DOHH2 (cell line): ENCODE results near the gene PRKCD.

Experiments used
- H3F3A ChIP-seq: fragments of 200-600 bp; sonication (generic), shearing (Covaris generic); 2 replicates; pipeline ENCODE4 v1.6.0; 2016; ENCODE audit warnings: antibody characterized with exemption, mild to moderate bottlenecking; ENCODE audit not compliant: control insufficient read depth, insufficient read depth
- H3K27ac ChIP-seq: fragments of 200-600 bp; sonication (generic); 2 replicates; pipeline ENCODE4 v1.5.1; 2014; ENCODE audit warnings: low read depth, mild to moderate bottlenecking, low read length, moderate library complexity
- H3K27me3 ChIP-seq: fragments of 200-600 bp; sonication (generic); 2 replicates; pipeline ENCODE4 v1.6.1; 2014; ENCODE audit warnings: mild to moderate bottlenecking, low read length, mixed read lengths; ENCODE audit not compliant: control insufficient read depth
- H3K36me3 ChIP-seq: fragments of 200-600 bp; sonication (generic); 2 replicates; pipeline ENCODE4 v1.6.1; 2014; ENCODE audit warnings: mild to moderate bottlenecking, low read length, moderate library complexity, mixed read lengths; ENCODE audit not compliant: control insufficient read depth
- H3K4me1 ChIP-seq: fragments of 200-600 bp; sonication (generic); 2 replicates; pipeline ENCODE4 v1.6.1; 2014; ENCODE audit warnings: mild to moderate bottlenecking, low read length, mixed read lengths; ENCODE audit not compliant: control insufficient read depth
- H3K4me2 ChIP-seq: fragments of 200-600 bp; sonication (generic); 2 replicates; pipeline ENCODE4 v1.6.0; 2014; ENCODE audit warnings: mild to moderate bottlenecking, low read length, moderate library complexity
- H3K4me3 ChIP-seq: fragments of 200-600 bp; sonication (generic); 2 replicates; pipeline ENCODE4 v1.5.1; 2014; ENCODE audit warnings: mild to moderate bottlenecking, low read length, mixed read lengths
- H3K79me2 ChIP-seq: fragments of 200-600 bp; sonication (generic); 2 replicates; pipeline ENCODE4 v1.6.1; 2014; ENCODE audit warnings: mild to moderate bottlenecking, low read length, mixed read lengths; ENCODE audit not compliant: control insufficient read depth
- H3K9me2 ChIP-seq: fragments of 200-600 bp; sonication (generic); replicated peaks from 2 replicates; pipeline ENCODE4 v1.6.1; 2014; ENCODE audit warnings: mild to moderate bottlenecking, low read length, mixed read lengths; ENCODE audit not compliant: control insufficient read depth
- H3K9me3 ChIP-seq: fragments of 200-600 bp; sonication (generic); 2 replicates; pipeline ENCODE4 v1.6.1; 2014; ENCODE audit warnings: antibody characterized with exemption, low read length, mixed read lengths; ENCODE audit not compliant: control insufficient read depth, insufficient read depth
- H4K20me1 ChIP-seq: fragments of 200-600 bp; sonication (generic); 2 replicates; pipeline ENCODE4 v1.6.0; 2014; ENCODE audit warnings: low read depth, mild to moderate bottlenecking, antibody characterized with exemption, low read length, moderate library complexity; ENCODE audit not compliant: control insufficient read depth, insufficient read depth
- EZH2phosphoT487 ChIP-seq: fragments of 200-600 bp; sonication (generic); IDR thresholded peaks from 2 replicates; pipeline ENCODE4 v1.6.1; 2017; ENCODE audit warnings: borderline replicate concordance, mild to moderate bottlenecking, antibody characterized with exemption, low read length, moderate library complexity, mixed read lengths
- TF ChIP-seq, protein P1 (sequence below): fragments of 200-600 bp; sonication (generic); IDR thresholded peaks from one replicate; pipeline ENCODE4 v1.5.1; 2014; ENCODE audit warnings: antibody characterized with exemption, mild to moderate bottlenecking, low read depth, low read length; ENCODE audit not compliant: poor library complexity, severe bottlenecking

The PRKCD gene

DNA sequence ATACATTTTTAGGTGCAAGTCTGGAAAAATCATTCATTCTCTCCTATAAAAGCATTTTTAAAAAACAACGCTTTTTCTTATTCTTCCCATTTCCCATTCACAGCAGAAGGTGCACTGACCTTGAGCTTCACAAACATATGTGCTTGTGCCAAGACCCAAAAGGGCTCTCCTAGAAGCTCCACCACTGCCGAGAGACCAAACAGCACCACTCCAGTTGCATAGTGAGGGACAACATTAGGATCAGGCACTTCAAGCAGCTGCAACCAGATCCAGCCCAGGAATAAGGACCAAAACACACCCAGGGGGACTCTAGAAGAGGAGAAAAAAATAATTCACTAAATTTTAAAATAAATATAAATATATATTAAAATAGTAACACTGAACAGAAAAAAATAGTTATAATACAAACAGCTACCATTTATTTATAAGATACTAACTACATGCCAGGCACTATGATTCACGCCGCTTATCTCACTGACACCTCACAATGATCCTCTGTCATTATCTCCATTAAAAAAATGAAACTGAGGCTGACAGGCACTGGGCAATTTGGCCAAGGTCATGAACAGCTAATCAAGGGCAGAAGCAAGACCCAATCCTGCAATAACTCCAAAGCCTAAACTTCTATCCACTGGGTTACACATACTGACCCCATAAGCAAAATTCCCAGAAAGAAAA is 38.6 kb upstream of the PRKCD start:
- H3K27ac ChIP-seq, result no peak overlapping the region
- no peaks in the 10 kb centered on the region for H3K9me3 ChIP-seq
- H3K9me2 ChIP-seq, result no peaks in the 10 kb centered on the region
- no peaks in the 10 kb centered on the region for H3F3A ChIP-seq
- H3K27me3 ChIP-seq, result no peaks in the 10 kb centered on the region
- H3K4me3 ChIP-seq, result no peak overlapping the region
- TF ChIP-seq, protein P1, sequence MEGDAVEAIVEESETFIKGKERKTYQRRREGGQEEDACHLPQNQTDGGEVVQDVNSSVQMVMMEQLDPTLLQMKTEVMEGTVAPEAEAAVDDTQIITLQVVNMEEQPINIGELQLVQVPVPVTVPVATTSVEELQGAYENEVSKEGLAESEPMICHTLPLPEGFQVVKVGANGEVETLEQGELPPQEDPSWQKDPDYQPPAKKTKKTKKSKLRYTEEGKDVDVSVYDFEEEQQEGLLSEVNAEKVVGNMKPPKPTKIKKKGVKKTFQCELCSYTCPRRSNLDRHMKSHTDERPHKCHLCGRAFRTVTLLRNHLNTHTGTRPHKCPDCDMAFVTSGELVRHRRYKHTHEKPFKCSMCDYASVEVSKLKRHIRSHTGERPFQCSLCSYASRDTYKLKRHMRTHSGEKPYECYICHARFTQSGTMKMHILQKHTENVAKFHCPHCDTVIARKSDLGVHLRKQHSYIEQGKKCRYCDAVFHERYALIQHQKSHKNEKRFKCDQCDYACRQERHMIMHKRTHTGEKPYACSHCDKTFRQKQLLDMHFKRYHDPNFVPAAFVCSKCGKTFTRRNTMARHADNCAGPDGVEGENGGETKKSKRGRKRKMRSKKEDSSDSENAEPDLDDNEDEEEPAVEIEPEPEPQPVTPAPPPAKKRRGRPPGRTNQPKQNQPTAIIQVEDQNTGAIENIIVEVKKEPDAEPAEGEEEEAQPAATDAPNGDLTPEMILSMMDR, result no peak
- no peak for TF ChIP-seq EZH2phosphoT487
- H3K4me2 ChIP-seq, result no peak overlapping the region
- no peaks in the 10 kb centered on the region for H4K20me1 ChIP-seq
- H3K79me2 ChIP-seq, result peaks cover 8% of the 10 kb centered on the region; the same call in 1 of the 2 replicates
- peaks cover 92% of the 10 kb centered on the region for H3K36me3 ChIP-seq
- no peaks in the 10 kb centered on the region for H3K4me1 ChIP-seq

DNA sequence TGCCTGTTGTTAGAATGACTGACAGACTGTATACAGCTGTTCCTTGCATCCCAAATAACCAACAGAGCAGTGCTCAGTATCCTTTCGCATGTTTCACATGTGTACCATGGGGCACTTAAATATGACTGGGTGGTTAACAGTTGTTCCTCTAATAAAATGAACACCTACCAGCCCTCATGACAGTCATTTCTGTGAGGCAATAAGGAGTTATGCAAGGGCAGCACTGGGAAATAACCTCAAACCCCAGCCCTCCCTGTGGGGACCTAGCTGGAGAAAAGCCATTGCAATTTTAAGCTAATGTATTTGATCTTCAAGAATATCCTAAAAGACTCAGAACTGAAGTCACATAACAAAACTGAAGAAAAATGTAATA is 38.1 kb upstream of the PRKCD start:
- TF ChIP-seq EZH2phosphoT487, result no peak
- TF ChIP-seq, protein P1, result no peak
- H3K9me3 ChIP-seq, result no peaks in the 10 kb centered on the region
- H3K27me3 ChIP-seq, result no peaks in the 10 kb centered on the region
- H3F3A ChIP-seq, result no peaks in the 10 kb centered on the region
- H4K20me1 ChIP-seq, result no peaks in the 10 kb centered on the region
- H3K27ac ChIP-seq, result no peak overlapping the region
- H3K36me3 ChIP-seq, result peaks cover 87% of the 10 kb centered on the region
- H3K4me2 ChIP-seq, result no peak overlapping the region
- H3K4me3 ChIP-seq, result no peak overlapping the region
- peaks cover 12% of the 10 kb centered on the region for H3K79me2 ChIP-seq
- H3K4me1 ChIP-seq, result no peaks in the 10 kb centered on the region
- no peaks in the 10 kb centered on the region for H3K9me2 ChIP-seq

DNA sequence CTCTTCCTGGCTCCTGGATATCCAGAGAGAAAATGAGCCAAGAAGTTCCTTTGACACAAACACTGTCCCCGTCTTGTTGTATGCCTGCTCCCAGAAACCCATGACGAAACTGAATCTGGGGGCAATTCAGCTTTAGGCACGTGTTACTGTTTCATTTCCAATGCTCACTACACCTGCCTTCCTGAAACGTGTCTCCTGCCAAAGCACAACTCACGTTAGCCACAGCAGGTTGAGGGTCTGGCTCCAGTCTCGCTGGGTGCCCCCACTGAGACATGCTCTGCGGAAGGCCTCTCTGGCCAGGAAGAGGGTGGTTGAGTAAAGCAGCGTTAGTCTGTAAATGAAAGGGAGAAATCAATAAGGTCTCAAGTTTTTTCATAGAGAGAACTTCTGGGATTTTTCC is 37.5 kb upstream of the PRKCD start:
- Histone ChIP-seq H3K27me3 (no peaks in the 10 kb centered on the region), H4K20me1 (no peaks in the 10 kb centered on the region), H3K4me2 (no peak overlapping the region), H3K9me2 (no peaks in the 10 kb centered on the region), H3K27ac (no peak overlapping the region), H3K4me3 (no peak overlapping the region), H3K79me2 (peaks cover 18% of the 10 kb centered on the region), H3F3A (no peaks in the 10 kb centered on the region), H3K36me3 (peaks cover 86% of the 10 kb centered on the region), H3K9me3 (no peaks in the 10 kb centered on the region), H3K4me1 (peaks cover 3% of the 10 kb centered on the region)
- TF ChIP-seq EZH2phosphoT487, result no peak

DNA sequence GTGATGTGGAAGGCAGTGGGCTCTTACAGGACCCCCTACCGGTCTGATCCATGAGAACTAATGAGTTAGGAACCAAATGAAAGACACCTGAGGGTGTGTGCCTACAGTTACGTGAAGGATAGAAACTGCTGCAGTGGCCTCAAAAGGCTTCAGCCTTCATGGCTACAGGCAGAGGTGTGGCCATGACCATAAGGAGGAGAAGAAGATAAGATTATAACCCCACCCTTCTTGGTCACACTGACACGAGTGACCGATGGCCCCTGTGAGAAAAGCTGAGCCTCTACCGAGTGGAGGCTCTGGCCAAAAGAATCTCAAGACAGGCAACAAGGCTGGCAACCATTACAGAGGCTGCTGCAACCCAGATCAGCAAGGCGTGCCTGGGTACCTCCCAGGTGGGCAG is 37.1 kb upstream of the PRKCD start:
- H3K9me2 ChIP-seq, result no peaks in the 10 kb centered on the region
- H3K9me3 ChIP-seq, result no peaks in the 10 kb centered on the region
- no peak overlapping the region for H3K27ac ChIP-seq
- no peaks in the 10 kb centered on the region for H4K20me1 ChIP-seq
- H3K4me1 ChIP-seq, result peaks cover 7% of the 10 kb centered on the region
- no peaks in the 10 kb centered on the region for H3K27me3 ChIP-seq
- peaks cover 86% of the 10 kb centered on the region for H3K36me3 ChIP-seq
- TF ChIP-seq, protein P1, result no peak
- TF ChIP-seq EZH2phosphoT487, result no peak
- no peaks in the 10 kb centered on the region for H3F3A ChIP-seq
- H3K4me3 ChIP-seq, result no peak overlapping the region
- no peak overlapping the region for H3K4me2 ChIP-seq
- H3K79me2 ChIP-seq, result peaks cover 22% of the 10 kb centered on the region
